GM12878 (cell line): ENCODE measurements around the gene CFAP58. TPM values are rescaled to one million over a fixed set of nuclear protein-coding genes. Genes with fewer than 3 reads are reported as not detected.
A peak's percentile ranks its signal among the peaks of the same experiment; 100 is the strongest.

Experiments used
- ATAC-seq: fragments of 200-7000 bp; cut with Tn5 transposase; 3 replicates; pipeline ENCODE4 v1.9.1; 2020; ENCODE audit warnings: mild to moderate bottlenecking, moderate library complexity
- BruUV-seq: library from RNA; stranded (reverse); fragments of 400-500 nt; replicated peaks from 2 replicates; lab custom pipeline; 2021; lab: Mats Ljungman, UMichigan
- CTCF ChIA-PET: fragments of 300-600 bp; sonication (Branson Sonifier 250); formaldehyde crosslinking; extraction: SDS; loops from one replicate; lab custom pipeline; 2021; ENCODE audit warnings: inconsistent platforms; lab: Yijun Ruan, JAX
- POLR2A ChIA-PET: fragments of 350-600 bp; formaldehyde crosslinking; extraction: SDS; loops from one replicate; lab custom pipeline; 2021; ENCODE audit warnings: inconsistent platforms; lab: Charles Lee
- RAD21 ChIA-PET: fragments of 300-600 bp; sonication (Branson Sonifier 250); formaldehyde crosslinking; loops from one replicate; lab custom pipeline; 2023; ENCODE audit warnings: antibody characterized with exemption; ENCODE audit not compliant: unreplicated experiment; lab: Charles Lee
- SMC1A ChIA-PET: fragments of 300-600 bp; sonication (Branson Sonifier 250); formaldehyde crosslinking; loops from one replicate; lab custom pipeline; 2023; ENCODE audit not compliant: unreplicated experiment, uncharacterized antibody; lab: Charles Lee
- DNase-seq: peaks from one replicate; pipeline ENCODE4 v3.0.0-alpha.2; 2011; ENCODE audit warnings: low read depth, low spot score
- FAIRE-seq: peaks from 3 replicates; lab custom pipeline; 2011; peaks lifted over from hg19 to GRCh38; lab: Jason Lieb, UNC
- H2AFZ ChIP-seq: 2 replicates; pipeline ENCODE4 v1.6.0; 2011; ENCODE audit warnings: low read depth, low read length, control low read depth; ENCODE audit not compliant: control insufficient read depth
- H3K27ac ChIP-seq: 2 replicates; pipeline ENCODE4 v1.5.1; 2011; ENCODE audit warnings: control low read depth; ENCODE audit not compliant: control insufficient read depth, insufficient read depth
- H3K27me3 ChIP-seq, 2 experiments: replicated peaks in 1 of 2; 2 replicates each; pipeline versions ENCODE4 v1.6.0 to v1.6.1; 2011; ENCODE audit warnings: low read length in 1 of 2; ENCODE audit not compliant: control insufficient read depth in 2 of 2, insufficient read depth in 2 of 2
- H3K36me3 ChIP-seq, 2 experiments: 2 replicates each; pipeline ENCODE4 v1.5.1; 2011; ENCODE audit warnings: low read length in 1 of 2; ENCODE audit not compliant: control insufficient read depth in 2 of 2, insufficient read depth in 2 of 2
- H3K4me1 ChIP-seq: 2 replicates; pipeline ENCODE4 v1.6.1; 2011; ENCODE audit warnings: mild to moderate bottlenecking, low read length, moderate library complexity, mixed read lengths; ENCODE audit not compliant: control insufficient read depth, insufficient read depth
- H3K4me2 ChIP-seq: 2 replicates; pipeline ENCODE4 v1.6.0; 2011; ENCODE audit warnings: control low read depth; ENCODE audit not compliant: control insufficient read depth, insufficient read depth
- H3K4me3 ChIP-seq: fragments of 200-600 bp; sonication (generic); 2 replicates; pipeline ENCODE4 v1.5.1; 2016
- H3K79me2 ChIP-seq: 2 replicates; pipeline ENCODE4 v1.6.0; 2011; ENCODE audit warnings: low read length; ENCODE audit not compliant: control insufficient read depth, insufficient read depth
- H3K9ac ChIP-seq: 2 replicates; pipeline ENCODE4 v1.8.0; 2011; ENCODE audit warnings: low read length, control low read depth, mixed read lengths; ENCODE audit not compliant: control insufficient read depth, insufficient read depth
- H3K9me3 ChIP-seq: replicated peaks from 3 replicates; pipeline ENCODE4 v1.5.1; 2011; ENCODE audit warnings: mild to moderate bottlenecking, low read length; ENCODE audit not compliant: control insufficient read depth, insufficient read depth
- H4K20me1 ChIP-seq: 2 replicates; pipeline ENCODE4 v1.6.0; 2011; ENCODE audit not compliant: control insufficient read depth, insufficient read depth
- ATF7 ChIP-seq: fragments of 450-650 bp; IDR thresholded peaks from 2 replicates; pipeline ENCODE4 v1.6.1; 2016; ENCODE audit warnings: low read depth, mild to moderate bottlenecking
- BHLHE40 ChIP-seq, 2 experiments: fragments of 450-650 bp in 1 of 2; IDR thresholded peaks; 2 replicates each; pipeline ENCODE4 v1.6.1; 2011 to 2017; ENCODE audit warnings: low read depth in 2 of 2, borderline replicate concordance in 1 of 2, improper control_type of control experiment in 1 of 2, low read length in 1 of 2, mild to moderate bottlenecking in 1 of 2
- CHD4 ChIP-seq: fragments of 200-600 bp; sonication (generic); IDR thresholded peaks from 2 replicates; pipeline ENCODE4 v1.6.1; 2016; ENCODE audit warnings: mild to moderate bottlenecking
- CREM ChIP-seq: IDR thresholded peaks from 2 replicates; pipeline ENCODE4 v1.6.1; 2014; ENCODE audit warnings: antibody characterized with exemption, low read depth
- E2F8 ChIP-seq: fragments of 450-650 bp; IDR thresholded peaks from 2 replicates; pipeline ENCODE4 v1.6.1; 2018; ENCODE audit warnings: mild to moderate bottlenecking, low read depth, moderate library complexity; ENCODE audit not compliant: partially characterized antibody
- IRF3 ChIP-seq: fragments of 450-650 bp; IDR thresholded peaks from 2 replicates; pipeline ENCODE4 v1.6.1; 2014; ENCODE audit warnings: mild to moderate bottlenecking
- MEF2B ChIP-seq: fragments of 450-650 bp; IDR thresholded peaks from 2 replicates; pipeline ENCODE4 v1.6.1; 2018; ENCODE audit warnings: mild to moderate bottlenecking, moderate library complexity; ENCODE audit not compliant: partially characterized antibody, poor library complexity, severe bottlenecking
- MTA2 ChIP-seq: fragments of 450-650 bp; IDR thresholded peaks from 2 replicates; pipeline ENCODE4 v1.6.1; 2016; ENCODE audit warnings: low read depth, mild to moderate bottlenecking, moderate library complexity
- NBN ChIP-seq: fragments of 450-650 bp; IDR thresholded peaks from 2 replicates; pipeline ENCODE4 v1.6.1; 2016
- NR2F1 ChIP-seq: fragments of 450-650 bp; conservative IDR thresholded peaks from 2 replicates; pipeline ENCODE4 v1.6.1; 2017; ENCODE audit warnings: mild to moderate bottlenecking
- PML ChIP-seq: IDR thresholded peaks from 2 replicates; pipeline ENCODE4 v1.6.1; 2012; ENCODE audit warnings: low read length, inconsistent platforms
- SMARCA5 ChIP-seq: fragments of 450-650 bp; IDR thresholded peaks from 2 replicates; pipeline ENCODE4 v1.6.1; 2017; ENCODE audit warnings: mild to moderate bottlenecking
- TCF7 ChIP-seq: IDR thresholded peaks from 2 replicates; pipeline ENCODE4 v1.6.1; 2014; ENCODE audit warnings: antibody characterized with exemption, borderline replicate concordance
- ZBTB40 ChIP-seq: fragments of 450-650 bp; IDR thresholded peaks from 2 replicates; pipeline ENCODE4 v1.6.1; 2016; ENCODE audit warnings: mild to moderate bottlenecking, moderate library complexity, borderline replicate concordance
- WGBS: methylation state at CpG from one replicate; pipeline ENCODE4 v1.1.6; 2016; ENCODE audit warnings: low lambda C conversion rate; ENCODE audit not compliant: insufficient replicate concordance, insufficient coverage; ENCODE audit errors: missing lambda C conversion rate; 5-methylcytosine and 5-hydroxymethylcytosine counted together
- in situ Hi-C: fragments of 300-500 bp; cut with MboI; formaldehyde crosslinking; loops from 9 replicates; pipeline ENCODE4 v1.14.3; 2018; ENCODE audit warnings: mixed read lengths
- intact Hi-C: fragments of 100-400 bp; cut with micrococcal nuclease; formaldehyde crosslinking; loops from one replicate; pipeline ENCODE4 v1.14.2; 2022; ENCODE audit not compliant: unreplicated experiment
- polyA plus RNA-seq, 11 experiments: library from polyadenylated mRNA; depleted of rRNA in 4 of 11; unstranded in 6 of 11; stranded (reverse) in 5 of 11; fragments of >200 nt; fragmentation: Nextera tagmentation in 4 of 11; fragmentation: Illumina TruSeq in 1 of 11; extraction: Ambion mirVana in 4 of 11; extraction: Trizol in 1 of 11; gene quantifications; 1 replicate in 1 of 11; 2 replicates in 10 of 11; pipeline versions ENCODE4 v1.2.1 to v1.2.3, GENCODE V29; 2011 to 2016; ENCODE audit warnings: inconsistent platforms in 2 of 11, missing spikeins in 2 of 11, low read depth in 1 of 11
- total RNA-seq, 4 experiments: library from RNA; depleted of rRNA in 3 of 4; stranded (reverse); fragments of >200 nt in 3 of 4; fragmentation: Illumina TruSeq in 1 of 4; extraction: Trizol in 1 of 4; gene quantifications; 2 replicates each; pipeline versions ENCODE4 v1.2.1 to v1.2.3, GENCODE V29; 2013 to 2021

CFAP58 gene
- total and polyA plus RNA-seq, 10 of the 15 experiments (the other 5 are each of a cell fraction or from before 2014, with no cell fraction given): 0.03 to 0.35 (median 0.21) TPM

- Histone ChIP-seq H4K20me1 (peaks cover 14% of the 10 kb centered on the region), H3K27me3 (no peaks in the 10 kb centered on the region), H3K36me3 (peaks cover 0 to 5% of the 10 kb centered on the region in 2 experiments; a peak in 2 of 4 replicates), H3K4me1 (peaks cover 22% of the 10 kb centered on the region), H3K9ac (peak overlapping the region; percentile 91), H3K4me2 (peak overlapping the region; percentile 98), H3K27ac (peak overlapping the region; percentile 96), H2AFZ (no peak overlapping the region), H3K9me3 (no peaks in the 10 kb centered on the region), H3K4me3 (peak overlapping the region; percentile 94), H3K79me2 (peaks cover 55% of the 10 kb centered on the region)
- ChIA-PET RAD21 (interaction anchor here (1.1 to 5.7 kb wide), 6 partner anchors 10 to 33 kb away, joined by 3 to 39 read pairs (median 10); partner anchors contain the start of gene CFAP58), CTCF (interaction anchor here (0.8 to 7.2 kb wide), 7 partner anchors 13 to 63 kb away, joined by 3 to 111 read pairs (median 4); partner anchors contain the start of gene CFAP58), POLR2A (interaction anchor here (0.9 to 2.8 kb wide), 6 partner anchors 9 to 82 kb away, joined by 3 to 6 read pairs (median 4); partner anchors contain the start of gene GSTO1), SMC1A (interaction anchor here (1.0 to 7.0 kb wide), 8 partner anchors 7 to 63 kb away, joined by 3 to 58 read pairs (median 6); no protein-coding TSS in a partner anchor)
- DNase-seq (no peak), FAIRE-seq (no peak), ATAC-seq (peak; percentile 23)
- BruUV-seq: TSS peak; percentile 60
- 2% methylated on average over 12 of the region's 12 CpGs for WGBS
- intact Hi-C loops (loop anchor here (2.0 to 10.0 kb wide), 3 partner anchors 28 to 642 kb away; partner anchors contain the start of gene STN1), in situ Hi-C loops (no loop called here)
- no peak for TF ChIP-seq TCF7
- TF ChIP-seq SMARCA5: no peak
- 0 out of 2 replicates have a peak, but pooled peaks have one; percentile 10 for TF ChIP-seq NBN
- no peak for TF ChIP-seq MTA2
- no peak for TF ChIP-seq MEF2B
- 0 out of 4 replicates have a peak, but pooled peaks of 1 of the 2 experiments have one; percentile 13 for TF ChIP-seq BHLHE40 (IDR thresholded peaks at IDR 0.05; ENCODE audit: borderline replicate concordance in 1 of 2, low read depth in 2 of 2, low read length in 1 of 2)
- no peak for TF ChIP-seq ATF7
- no peak for TF ChIP-seq CREM
- TF ChIP-seq PML: no peak
- TF ChIP-seq E2F8: no peak
- no peak for TF ChIP-seq ZBTB40
- no peak for TF ChIP-seq IRF3
- no peak for TF ChIP-seq CHD4
- TF ChIP-seq NR2F1: no peak
These were observed 16.7 kb upstream of the CFAP58 start for GRCh38 chr10:104336821-104337467.
